Keratinocyte (primary cell): ENCODE measurements around the gene SMYD1.

Experiments
- EZH2 ChIP-seq: IDR thresholded peaks from one replicate; pipeline ENCODE4 v1.6.1; 2012; ENCODE audit warnings: inconsistent platforms, mild to moderate bottlenecking, low read length, moderate library complexity
- TF ChIP-seq, protein P1 (sequence below), 3 experiments: IDR thresholded peaks in 1 of 3; conservative IDR thresholded peaks in 1 of 3; optimal IDR thresholded peaks in 1 of 3; 2 replicates in 2 of 3; 3 replicates in 1 of 3; pipeline versions ENCODE3 to v1.5.1; 2011; ENCODE audit warnings: low read length in 3 of 3, mild to moderate bottlenecking in 3 of 3, moderate library complexity in 2 of 3, control low read depth in 1 of 3, inconsistent platforms in 1 of 3; ENCODE audit not compliant: insufficient read depth in 2 of 3; ENCODE audit errors: extremely low read depth in 1 of 3

GRCh38 chr2:88059979-88060906, 7.4 kb upstream of the SMYD1 start:
- TF ChIP-seq, protein P1, sequence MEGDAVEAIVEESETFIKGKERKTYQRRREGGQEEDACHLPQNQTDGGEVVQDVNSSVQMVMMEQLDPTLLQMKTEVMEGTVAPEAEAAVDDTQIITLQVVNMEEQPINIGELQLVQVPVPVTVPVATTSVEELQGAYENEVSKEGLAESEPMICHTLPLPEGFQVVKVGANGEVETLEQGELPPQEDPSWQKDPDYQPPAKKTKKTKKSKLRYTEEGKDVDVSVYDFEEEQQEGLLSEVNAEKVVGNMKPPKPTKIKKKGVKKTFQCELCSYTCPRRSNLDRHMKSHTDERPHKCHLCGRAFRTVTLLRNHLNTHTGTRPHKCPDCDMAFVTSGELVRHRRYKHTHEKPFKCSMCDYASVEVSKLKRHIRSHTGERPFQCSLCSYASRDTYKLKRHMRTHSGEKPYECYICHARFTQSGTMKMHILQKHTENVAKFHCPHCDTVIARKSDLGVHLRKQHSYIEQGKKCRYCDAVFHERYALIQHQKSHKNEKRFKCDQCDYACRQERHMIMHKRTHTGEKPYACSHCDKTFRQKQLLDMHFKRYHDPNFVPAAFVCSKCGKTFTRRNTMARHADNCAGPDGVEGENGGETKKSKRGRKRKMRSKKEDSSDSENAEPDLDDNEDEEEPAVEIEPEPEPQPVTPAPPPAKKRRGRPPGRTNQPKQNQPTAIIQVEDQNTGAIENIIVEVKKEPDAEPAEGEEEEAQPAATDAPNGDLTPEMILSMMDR (optimal IDR thresholded peaks at IDR 0.05 in 1 of 3, IDR thresholded peaks at IDR 0.05 in 1 of 3, conservative IDR thresholded peaks at IDR 0.05 in 1 of 3; ENCODE audit: extremely low read depth in 1 of 3, insufficient read depth in 2 of 3, low read length in 3 of 3), result peak; percentile 64 to 75 (median 67)
- TF ChIP-seq EZH2, result no peak
